Glutamatergic neuron (in vitro differentiated cells): ENCODE data around the gene CEL. TPM values are rescaled to one million over a fixed set of nuclear protein-coding genes. Genes with fewer than 3 reads are reported as not detected.

ENCODE experiments used
- DNase-seq: peaks from one replicate; pipeline ENCODE4 v3.0.0; 2022
- H3K27ac Mint-ChIP-seq: one replicate; pipeline ENCODE4 v1.8.0; 2020; ENCODE audit warnings: mild to moderate bottlenecking, mixed read lengths, inconsistent platforms; ENCODE audit not compliant: unreplicated experiment
- H3K27me3 Mint-ChIP-seq: one replicate; pipeline ENCODE4 v1.8.0; 2020; ENCODE audit warnings: mild to moderate bottlenecking, moderate library complexity, mixed read lengths, inconsistent platforms; ENCODE audit not compliant: unreplicated experiment
- H3K36me3 Mint-ChIP-seq: one replicate; pipeline ENCODE4 v1.8.0; 2020; ENCODE audit warnings: mild to moderate bottlenecking, mixed read lengths, inconsistent platforms; ENCODE audit not compliant: unreplicated experiment
- H3K4me1 Mint-ChIP-seq: one replicate; pipeline ENCODE4 v1.8.0; 2020; ENCODE audit warnings: mild to moderate bottlenecking, low read depth, mixed read lengths, inconsistent platforms; ENCODE audit not compliant: unreplicated experiment
- H3K4me3 Mint-ChIP-seq: one replicate; pipeline ENCODE4 v1.8.0; 2020; ENCODE audit warnings: mild to moderate bottlenecking, mixed read lengths, inconsistent platforms; ENCODE audit not compliant: unreplicated experiment
- H3K9me3 Mint-ChIP-seq: one replicate; pipeline ENCODE4 v1.8.0; 2020; ENCODE audit warnings: mild to moderate bottlenecking, moderate library complexity, mixed read lengths, inconsistent platforms; ENCODE audit not compliant: unreplicated experiment
- CTCF ChIP-seq: fragments of 200-600 bp; sonication (generic); IDR thresholded peaks from one replicate; pipeline ENCODE4 v1.5.0; 2021; ENCODE audit not compliant: partially characterized antibody, unreplicated experiment
- total RNA-seq: library from RNA; stranded (reverse); fragmentation: NEBNext Ultra II Directional; extraction: Animal tissue kit (Norgen Biotek cat#: 25700); gene quantifications from one replicate; pipeline ENCODE4 v1.2.1, GENCODE V29; 2021; ENCODE audit not compliant: unreplicated experiment

The CEL gene
- total RNA-seq, 1 donor from 2014 or later, result 3.8 TPM

GRCh38 chr9:133042676-133043075 is 19.1 kb upstream of the CEL start:
- TF ChIP-seq CTCF, result no peak
- Mint-ChIP-seq H3K4me1 (peaks cover 11% of the 10 kb centered on the region), H3K36me3 (peaks cover 5% of the 10 kb centered on the region), H3K9me3 (peaks cover 2% of the 10 kb centered on the region), H3K4me3 (peak overlapping the region; percentile 7), H3K27me3 (no peaks in the 10 kb centered on the region), H3K27ac (no peak overlapping the region)
- no peak for DNase-seq

DNA sequence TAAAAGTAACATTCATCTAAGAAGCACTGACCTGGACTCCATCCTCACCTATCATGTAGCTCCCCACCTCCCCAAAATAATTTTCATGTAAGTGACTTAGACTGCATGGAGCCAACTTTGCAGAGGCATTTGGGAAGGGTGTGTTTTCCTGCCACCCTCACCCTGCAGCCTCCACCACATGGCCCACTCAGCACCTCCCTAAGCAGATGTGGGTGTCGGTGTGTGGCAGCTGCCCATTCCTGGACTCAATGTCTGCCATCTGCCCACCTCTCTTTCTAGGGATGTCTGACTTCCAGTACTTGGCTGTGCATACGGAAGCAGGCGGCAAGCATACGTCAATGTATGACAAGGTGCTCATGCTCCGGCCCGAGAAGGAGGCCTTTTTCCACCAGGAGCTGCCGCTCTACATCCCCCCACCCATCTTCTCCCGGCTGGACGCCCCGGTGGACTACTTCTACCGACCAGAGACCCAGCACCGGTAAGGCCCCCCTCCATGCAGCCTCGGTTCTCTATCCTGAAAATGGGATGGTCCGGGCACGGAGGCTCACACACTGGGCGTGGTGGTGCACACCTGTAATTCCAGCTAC is 18.2 kb upstream of the CEL start:
- H3K27me3 Mint-ChIP-seq, result no peaks in the 10 kb centered on the region

GRCh38 chr9:133044125-133044524 is 17.7 kb upstream of the CEL start:
- Mint-ChIP-seq H3K36me3 (peaks cover 5% of the 10 kb centered on the region), H3K9me3 (peaks cover 2% of the 10 kb centered on the region), H3K27ac (no peak overlapping the region), H3K27me3 (no peaks in the 10 kb centered on the region), H3K4me3 (no peak overlapping the region), H3K4me1 (peaks cover 11% of the 10 kb centered on the region)
- no peak for DNase-seq
- no peak for TF ChIP-seq CTCF

More for the DNA sequence above, 18.2 kb upstream of the CEL start:
- peaks cover 2% of the 10 kb centered on the region for H3K9me3 Mint-ChIP-seq
- peaks cover 11% of the 10 kb centered on the region for H3K4me1 Mint-ChIP-seq
- DNase-seq, result no peak
- H3K4me3 Mint-ChIP-seq, result no peak overlapping the region
- no peak overlapping the region for H3K27ac Mint-ChIP-seq
- peaks cover 5% of the 10 kb centered on the region for H3K36me3 Mint-ChIP-seq
- no peak for TF ChIP-seq CTCF

DNA sequence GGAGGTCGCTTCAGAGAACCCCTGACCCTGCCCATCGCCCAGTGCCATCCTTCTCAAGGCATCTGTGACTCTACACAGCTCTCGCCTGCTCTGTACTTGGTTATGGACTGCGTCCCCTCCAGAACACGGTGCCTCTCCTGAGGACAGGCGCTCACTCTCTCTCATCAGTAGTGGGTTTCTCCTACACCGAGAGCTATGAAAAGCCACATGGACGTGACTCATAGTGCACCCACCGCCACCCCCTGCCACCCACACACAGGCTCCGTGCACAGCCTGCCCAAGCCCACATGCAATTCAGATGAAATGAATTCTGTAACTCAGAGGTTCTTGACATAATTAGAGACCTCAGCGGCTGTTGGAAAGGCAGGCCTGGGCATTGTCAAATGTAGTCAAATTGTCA is 17.1 kb upstream of the CEL start:
- Mint-ChIP-seq H3K4me1 (peaks cover 11% of the 10 kb centered on the region), H3K9me3 (peaks cover 2% of the 10 kb centered on the region), H3K27me3 (no peaks in the 10 kb centered on the region), H3K27ac (no peak overlapping the region), H3K4me3 (no peak overlapping the region), H3K36me3 (peaks cover 5% of the 10 kb centered on the region)
- DNase-seq, result no peak
- TF ChIP-seq CTCF, result no peak

GRCh38 chr9:133045132-133045531 is 16.6 kb upstream of the CEL start:
- Mint-ChIP-seq H3K36me3 (peaks cover 5% of the 10 kb centered on the region), H3K27me3 (no peaks in the 10 kb centered on the region), H3K9me3 (peaks cover 2% of the 10 kb centered on the region), H3K4me1 (peaks cover 11% of the 10 kb centered on the region), H3K27ac (no peak overlapping the region), H3K4me3 (no peak overlapping the region)
- no peak for DNase-seq
- TF ChIP-seq CTCF, result no peak
